ENCODE measurements around the gene DKKL1.

The DKKL1 gene

DNA sequence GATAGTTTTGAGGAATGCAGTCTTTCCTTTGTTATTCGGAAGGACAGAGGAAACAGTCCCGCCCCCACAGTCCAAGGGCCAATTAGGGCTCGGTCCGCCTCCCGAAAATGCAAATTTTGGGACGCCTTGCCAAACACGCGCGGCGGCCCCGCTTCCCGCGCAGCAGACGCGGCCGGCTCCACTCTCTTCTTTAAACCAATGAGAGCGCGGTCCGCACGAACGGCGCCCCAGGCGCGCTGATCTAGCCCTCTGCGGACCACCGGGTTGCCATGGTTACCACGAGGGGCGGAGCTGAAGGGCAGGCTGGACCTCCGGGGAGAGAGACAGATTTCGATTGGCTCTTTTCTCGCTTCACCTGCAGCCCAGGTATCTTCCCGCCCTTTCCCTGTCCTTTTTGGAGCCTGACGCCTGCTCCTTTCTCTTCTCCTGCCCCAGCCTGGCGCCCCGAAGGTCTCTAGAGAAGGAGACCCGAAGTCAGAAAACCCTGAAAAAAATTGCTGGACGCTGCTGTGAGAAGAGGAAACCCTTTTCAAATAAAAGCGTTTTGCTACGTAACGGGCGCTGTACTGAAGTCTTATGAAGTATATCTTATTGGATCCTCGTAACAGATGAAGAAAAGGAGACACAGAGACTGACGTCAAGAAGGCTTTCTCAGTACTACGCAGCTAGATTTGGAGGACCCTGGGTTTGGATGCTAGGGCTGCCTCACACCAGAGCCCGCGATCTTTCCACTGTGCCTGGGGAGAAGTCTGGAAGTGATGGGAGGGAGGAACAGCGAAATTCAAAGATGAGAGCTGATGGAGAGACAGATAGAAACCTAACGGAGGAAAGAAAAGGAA is 57.6 kb downstream of the DKKL1 start:
- FAIRE-seq (no peak), DNase-seq (ENCODE audit: low spot score) (no peak)

DNA sequence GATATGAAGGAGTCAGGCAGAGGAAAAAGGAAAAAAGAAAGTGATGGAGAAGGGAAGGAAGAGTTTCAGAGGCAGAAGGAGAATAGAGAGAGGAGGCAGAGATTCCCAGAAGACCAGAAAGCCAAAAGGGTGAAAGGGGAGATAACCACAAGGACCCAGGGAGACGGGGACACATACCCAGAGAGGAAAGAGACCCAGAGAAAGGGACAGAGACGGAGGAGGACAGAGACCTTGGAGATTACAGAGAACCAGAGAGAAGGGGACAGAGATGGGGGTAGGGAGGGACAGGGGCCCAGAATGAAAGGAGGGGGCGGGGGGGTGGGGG is 58.2 kb downstream of the DKKL1 start:
- FAIRE-seq (no peak), DNase-seq (ENCODE audit: low spot score) (no peak)

DNA sequence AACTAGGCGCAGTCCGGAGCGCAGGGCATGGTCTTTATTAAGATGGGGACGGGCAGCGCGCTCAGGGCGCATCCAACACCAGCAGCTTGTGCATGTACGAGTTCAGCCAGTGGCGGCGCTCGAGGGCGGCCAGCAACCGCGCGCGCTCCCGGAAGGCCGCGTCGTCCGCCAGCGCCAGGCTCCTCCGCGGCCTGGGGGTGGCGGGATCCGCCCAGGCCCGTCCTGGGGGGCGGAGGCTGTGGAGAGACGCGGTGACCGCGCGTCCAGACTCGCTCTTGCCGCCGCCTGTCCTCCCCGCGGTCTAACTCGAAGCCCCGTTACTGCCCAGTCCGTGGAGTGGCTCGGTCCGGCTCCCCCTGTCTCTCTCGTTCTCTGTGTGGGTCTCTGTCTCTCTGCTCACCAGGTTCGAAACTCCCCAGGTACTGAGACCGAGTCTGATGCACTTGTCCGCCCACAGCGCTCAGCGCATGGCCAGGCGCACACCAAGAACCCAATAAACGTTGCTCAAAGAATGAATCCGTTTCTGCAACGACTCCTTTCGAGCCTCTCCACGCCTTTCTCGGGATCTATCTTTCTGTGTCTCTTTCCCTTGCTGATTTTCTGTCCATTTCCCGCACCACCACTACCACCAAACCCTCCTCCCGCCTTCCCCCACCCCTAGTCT is 58.9 kb downstream of the DKKL1 start:
- no peak for FAIRE-seq

DNA sequence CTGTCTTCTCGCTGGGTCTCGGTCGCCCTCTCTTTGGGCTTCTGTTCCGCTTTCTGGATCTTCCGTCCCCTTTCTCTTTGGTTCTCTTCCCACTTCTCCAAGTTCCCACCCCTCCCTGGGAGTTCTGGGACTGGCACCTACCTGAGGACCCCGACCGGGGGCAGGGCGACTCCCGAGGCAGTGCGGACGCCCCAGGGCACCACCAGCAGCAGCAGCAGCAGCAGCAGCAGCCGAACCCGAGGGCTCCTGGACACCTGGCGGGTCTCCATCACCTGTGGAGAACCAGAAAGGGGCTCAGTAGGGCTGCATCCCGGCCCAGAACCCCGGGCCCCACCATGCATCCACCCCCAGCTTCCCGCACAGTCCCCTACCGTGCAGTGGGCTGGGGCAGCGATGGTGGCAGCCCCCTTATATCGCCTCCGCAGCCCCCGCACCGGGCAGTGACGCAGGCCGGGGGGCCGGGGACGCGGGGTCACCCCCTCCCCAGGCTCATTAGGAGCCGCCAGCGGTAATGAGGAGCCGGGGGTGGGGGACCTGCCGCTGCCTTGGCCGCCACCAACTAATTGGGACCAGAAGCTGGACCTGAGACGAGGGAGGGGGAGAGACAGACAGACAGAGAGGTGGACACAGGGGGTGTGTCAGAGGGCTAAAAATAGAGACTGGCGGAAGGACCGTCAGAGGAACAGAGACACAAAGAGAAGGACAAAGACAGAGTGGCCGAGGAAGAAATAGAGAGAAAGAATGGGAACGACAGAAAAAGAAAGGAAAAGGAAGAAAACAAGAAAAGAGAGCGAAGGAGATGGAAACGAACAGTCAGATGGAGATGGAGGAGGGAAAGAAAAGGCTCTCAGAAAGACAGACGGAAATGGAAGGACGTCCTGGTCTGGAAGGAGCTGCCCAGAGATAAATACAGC is 59.7 kb downstream of the DKKL1 start, which contains the start of gene PTH2:
Gene PTH2, minus strand, starts transcription at position 371 of the 914 bp plus-strand sequence. Its CDS starts 102 bp downstream, at position 269.
- DNase-seq (ENCODE audit: low spot score) (no peak), FAIRE-seq (no peak)

More for the DNA sequence above, 58.9 kb downstream of the DKKL1 start:
- no peak for DNase-seq (ENCODE audit: low spot score)

DNA sequence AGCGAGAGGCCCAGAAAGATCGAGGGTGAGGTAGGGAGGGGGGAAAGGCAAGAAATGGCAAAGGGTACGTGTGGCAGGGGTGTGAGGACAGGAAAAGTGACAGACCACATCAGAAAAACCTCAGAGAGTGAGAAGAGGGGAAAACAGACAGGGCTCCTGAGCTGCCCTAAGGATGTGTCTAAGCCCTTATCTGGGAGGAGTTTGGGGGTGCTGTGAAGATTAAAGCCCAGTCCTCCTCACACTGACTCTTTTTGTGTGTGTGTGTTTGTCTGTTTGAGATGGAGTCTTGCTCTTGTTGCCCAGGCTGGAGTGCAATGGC is 60.3 kb downstream of the DKKL1 start:
- DNase-seq (ENCODE audit: low spot score) (no peak), FAIRE-seq (no peak)

Measured in RCC 7860 (cell line).